Liver (tissue), 9 donors: ENCODE data around the gene NPPA. TPM values are rescaled to one million over a fixed set of nuclear protein-coding genes. Genes with fewer than 3 reads are reported as not detected.

Experiments
- DNase-seq: peaks from one replicate; pipeline ENCODE4 v3.0.0-alpha.2; 2017; ENCODE audit warnings: low spot score
- H3K27ac ChIP-seq, 2 donors: one replicate each; pipeline ENCODE4 v1.7.0; 2013; ENCODE audit warnings: inconsistent platforms in 2 of 2, low read length in 2 of 2, control low read depth in 1 of 2, low read depth in 1 of 2, mild to moderate bottlenecking in 1 of 2
- H3K27me3 ChIP-seq, 4 donors: one replicate each; pipeline versions ENCODE4 v1.6.1 to v1.7.0; 2013; ENCODE audit warnings: low read length in 3 of 4, inconsistent platforms in 1 of 4, mild to moderate bottlenecking in 1 of 4, moderate library complexity in 1 of 4; ENCODE audit not compliant: control insufficient read depth in 4 of 4, insufficient read depth in 4 of 4
- H3K36me3 ChIP-seq, 4 donors: one replicate each; pipeline versions ENCODE4 v1.6.1 to v1.7.0; 2013; ENCODE audit warnings: low read length in 3 of 4, mild to moderate bottlenecking in 3 of 4, low read depth in 1 of 4, moderate library complexity in 1 of 4; ENCODE audit not compliant: control insufficient read depth in 4 of 4, insufficient read depth in 3 of 4
- H3K4me1 ChIP-seq, 4 donors: one replicate each; pipeline versions ENCODE4 v1.6.1 to v1.7.0; 2013; ENCODE audit warnings: low read length in 3 of 4, mild to moderate bottlenecking in 3 of 4, moderate library complexity in 1 of 4; ENCODE audit not compliant: control insufficient read depth in 4 of 4, insufficient read depth in 4 of 4
- H3K4me3 ChIP-seq, 3 donors: one replicate each; pipeline versions ENCODE4 v1.6.1 to v1.7.0; 2013; ENCODE audit warnings: low read length in 3 of 3, control low read depth in 1 of 3, low read depth in 1 of 3, mild to moderate bottlenecking in 1 of 3
- H3K9ac ChIP-seq, 2 donors: one replicate each; pipeline ENCODE4 v1.7.0; 2013; ENCODE audit warnings: low read length in 2 of 2, mild to moderate bottlenecking in 2 of 2, moderate library complexity in 2 of 2, control low read depth in 1 of 2, low read depth in 1 of 2
- H3K9me3 ChIP-seq, 4 donors: one replicate each; pipeline versions ENCODE4 v1.6.1 to v1.7.0; 2013; ENCODE audit warnings: low read length in 3 of 4; ENCODE audit not compliant: control insufficient read depth in 4 of 4
- EGR1 ChIP-seq, 2 donors: IDR thresholded peaks; 2 replicates each; pipeline ENCODE4 v1.6.1; 2016 to 2018; ENCODE audit warnings: antibody characterized with exemption in 2 of 2, low read depth in 2 of 2
- FOXA1 ChIP-seq: IDR thresholded peaks from 2 replicates; pipeline ENCODE4 v1.6.1; 2016; ENCODE audit warnings: antibody characterized with exemption
- FOXA2 ChIP-seq: IDR thresholded peaks from 2 replicates; pipeline ENCODE4 v1.6.1; 2016; ENCODE audit warnings: antibody characterized with exemption
- GABPA ChIP-seq, 2 donors: IDR thresholded peaks in 1 of 2; conservative IDR thresholded peaks in 1 of 2; 2 replicates each; pipeline ENCODE4 v1.6.1; 2016; ENCODE audit warnings: antibody characterized with exemption in 2 of 2, mild to moderate bottlenecking in 1 of 2, moderate library complexity in 1 of 2
- HNF4A ChIP-seq, 2 donors: conservative IDR thresholded peaks; 2 replicates each; pipeline ENCODE4 v1.6.1; 2016; ENCODE audit warnings: antibody characterized with exemption in 2 of 2, mild to moderate bottlenecking in 2 of 2
- HNF4G ChIP-seq: IDR thresholded peaks from 2 replicates; pipeline ENCODE4 v1.6.1; 2016; ENCODE audit warnings: antibody characterized with exemption
- JUND ChIP-seq, 2 donors: IDR thresholded peaks; 2 replicates each; pipeline ENCODE4 v1.6.1; 2016; ENCODE audit warnings: antibody characterized with exemption in 2 of 2
- NR2F2 ChIP-seq: IDR thresholded peaks from 2 replicates; pipeline ENCODE4 v1.6.1; 2016; ENCODE audit warnings: antibody characterized with exemption
- RAD21 ChIP-seq, 2 donors: IDR thresholded peaks; 2 replicates each; pipeline ENCODE4 v1.6.1; 2016; ENCODE audit warnings: antibody characterized with exemption in 2 of 2, mild to moderate bottlenecking in 2 of 2
- SP1 ChIP-seq: IDR thresholded peaks from 2 replicates; pipeline ENCODE4 v1.6.1; 2018; ENCODE audit warnings: antibody characterized with exemption, mild to moderate bottlenecking
- TAF1 ChIP-seq: conservative IDR thresholded peaks from 2 replicates; pipeline ENCODE4 v1.6.1; 2016; ENCODE audit warnings: antibody characterized with exemption, mild to moderate bottlenecking
- YY1 ChIP-seq: IDR thresholded peaks from 2 replicates; pipeline ENCODE4 v1.6.1; 2016; ENCODE audit warnings: antibody characterized with exemption, mild to moderate bottlenecking
- WGBS: extraction: QIAGEN DNeasy Blood & Tissue Kit; methylation state at CpG from one replicate; pipeline ENCODE4 v1.1.7; 2013; 5-methylcytosine and 5-hydroxymethylcytosine counted together
- polyA plus RNA-seq, 2 donors: library from polyadenylated mRNA; stranded (reverse) in 1 of 2; unstranded in 1 of 2; fragments of 200-250 nt in 1 of 2; fragments of >200 nt in 1 of 2; fragmentation: Nextera tagmentation in 1 of 2; extraction: Ambion mirVana in 1 of 2; gene quantifications; one replicate each; pipeline versions ENCODE4 v1.2.1 to v1.2.3, GENCODE V29; 2013 to 2015
- total RNA-seq, 2 donors: library from RNA; depleted of rRNA; stranded (reverse); fragments of >200 nt; gene quantifications; one replicate each; pipeline ENCODE4 v1.2.3, GENCODE V29; 2014
- TF ChIP-seq, protein P1 (sequence below): IDR thresholded peaks from 2 replicates; pipeline ENCODE4 v1.6.1; 2016; ENCODE audit warnings: antibody characterized with exemption
- TF ChIP-seq, protein P2 (sequence below): IDR thresholded peaks from 2 replicates; pipeline ENCODE4 v1.6.1; 2016; ENCODE audit warnings: antibody characterized with exemption
- TF ChIP-seq, protein P3 (sequence below): fragments of 150-350 bp; IDR thresholded peaks from 2 replicates; pipeline ENCODE4 v1.5.1; 2017; ENCODE audit warnings: improper control_type of control experiment, low read depth, low read length; ENCODE audit not compliant: missing input control
- TF ChIP-seq, protein P4 (sequence below): IDR thresholded peaks from 2 replicates; pipeline ENCODE4 v1.6.1; 2016; ENCODE audit warnings: antibody characterized with exemption
- TF ChIP-seq, protein P5 (sequence below): IDR thresholded peaks from 2 replicates; pipeline ENCODE4 v1.6.1; 2016; ENCODE audit warnings: antibody characterized with exemption, mild to moderate bottlenecking
- donor health status: healthy.
- donor health status: healthy.
- donor health status: healthy.
- donor health status: healthy.
- donor health status: healthy.

NPPA gene
- total and polyA plus RNA-seq, 4 donors, result 0.12 TPM; not detected in 3

DNA sequence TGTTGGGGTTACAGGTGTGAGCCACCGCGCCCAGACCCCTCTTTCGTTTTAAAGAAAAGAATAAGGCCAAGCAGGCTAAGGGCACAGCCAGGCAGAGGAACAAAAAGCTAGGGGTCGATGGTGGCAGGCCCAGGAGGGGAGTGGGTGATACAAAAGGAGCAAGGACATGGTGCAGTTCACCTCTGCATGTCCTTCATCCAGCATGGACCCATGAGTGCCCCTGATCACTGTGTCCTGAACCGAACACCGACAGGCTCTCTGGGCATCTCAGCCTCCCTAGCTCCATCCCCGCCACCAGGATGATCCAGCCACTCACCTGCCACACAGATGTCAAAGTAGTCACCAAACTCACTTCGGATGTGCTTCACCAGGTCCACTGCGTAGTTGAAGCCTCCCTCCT, 47.7 kb downstream of the NPPA start:
- peaks cover 7 to 32% (median 24%) of the 10 kb centered on the region in 4 donors for H3K4me1 ChIP-seq
- WGBS, result 97% methylated on average over 9 of the region's 9 CpGs
- no peaks in the 10 kb centered on the region for H3K27me3 ChIP-seq
- TF ChIP-seq RAD21 (IDR thresholded peaks at IDR 0.05), result no peak
- no peak for TF ChIP-seq SP1
- TF ChIP-seq FOXA2, result no peak
- H3K9ac ChIP-seq, result no peak overlapping the region
- H3K36me3 ChIP-seq, result peaks cover 11 to 39% (median 29%) of the 10 kb centered on the region in 4 donors
- H3K27ac ChIP-seq, result no peak overlapping the region
- no peak overlapping the region for H3K4me3 ChIP-seq
- no peaks in the 10 kb centered on the region for H3K9me3 ChIP-seq
- DNase-seq, result no peak

DNA sequence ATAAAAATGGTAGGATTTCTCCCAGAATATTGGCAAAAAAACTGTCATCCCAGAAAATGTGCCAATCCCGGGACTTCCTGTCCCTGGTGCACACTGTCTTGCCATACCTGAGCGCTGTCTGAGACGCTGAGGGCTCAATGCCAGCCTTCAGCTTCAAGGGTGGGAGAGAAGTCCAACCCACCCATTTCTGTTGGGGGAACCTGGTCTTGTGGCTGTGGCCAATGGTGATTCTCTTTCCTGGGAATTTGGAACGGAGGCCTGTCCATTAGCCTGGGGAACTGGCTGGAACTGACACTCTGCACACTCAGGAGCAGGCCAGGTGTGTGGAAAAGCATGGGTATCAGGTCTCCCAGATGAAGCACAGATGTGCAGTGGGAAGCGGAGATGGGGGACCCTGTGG, 48.5 kb downstream of the NPPA start:
- no peak overlapping the region for H3K4me3 ChIP-seq
- H3K9me3 ChIP-seq, result no peaks in the 10 kb centered on the region
- peaks cover 15 to 47% (median 36%) of the 10 kb centered on the region in 4 donors for H3K36me3 ChIP-seq
- DNase-seq, result no peak
- peaks cover 7 to 27% (median 24%) of the 10 kb centered on the region in 4 donors for H3K4me1 ChIP-seq
- H3K27me3 ChIP-seq, result no peaks in the 10 kb centered on the region
- H3K9ac ChIP-seq, result no peak overlapping the region
- whole genome bisulfite sequencing, result 98% methylated on average over 5 of the region's 5 CpGs
- no peak for TF ChIP-seq JUND (IDR thresholded peaks at IDR 0.05)
- TF ChIP-seq YY1, result no peak
- no peak for TF ChIP-seq SP1
- TF ChIP-seq HNF4A (conservative IDR thresholded peaks at IDR 0.05), result no peak
- no peak for TF ChIP-seq EGR1 (IDR thresholded peaks at IDR 0.05; ENCODE audit: low read depth in 2 of 2)
- TF ChIP-seq, protein P1, sequence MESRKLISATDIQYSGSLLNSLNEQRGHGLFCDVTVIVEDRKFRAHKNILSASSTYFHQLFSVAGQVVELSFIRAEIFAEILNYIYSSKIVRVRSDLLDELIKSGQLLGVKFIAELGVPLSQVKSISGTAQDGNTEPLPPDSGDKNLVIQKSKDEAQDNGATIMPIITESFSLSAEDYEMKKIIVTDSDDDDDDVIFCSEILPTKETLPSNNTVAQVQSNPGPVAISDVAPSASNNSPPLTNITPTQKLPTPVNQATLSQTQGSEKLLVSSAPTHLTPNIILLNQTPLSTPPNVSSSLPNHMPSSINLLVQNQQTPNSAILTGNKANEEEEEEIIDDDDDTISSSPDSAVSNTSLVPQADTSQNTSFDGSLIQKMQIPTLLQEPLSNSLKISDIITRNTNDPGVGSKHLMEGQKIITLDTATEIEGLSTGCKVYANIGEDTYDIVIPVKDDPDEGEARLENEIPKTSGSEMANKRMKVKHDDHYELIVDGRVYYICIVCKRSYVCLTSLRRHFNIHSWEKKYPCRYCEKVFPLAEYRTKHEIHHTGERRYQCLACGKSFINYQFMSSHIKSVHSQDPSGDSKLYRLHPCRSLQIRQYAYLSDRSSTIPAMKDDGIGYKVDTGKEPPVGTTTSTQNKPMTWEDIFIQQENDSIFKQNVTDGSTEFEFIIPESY, result no peak
- no peak for TF ChIP-seq HNF4G
- TF ChIP-seq, protein P2, sequence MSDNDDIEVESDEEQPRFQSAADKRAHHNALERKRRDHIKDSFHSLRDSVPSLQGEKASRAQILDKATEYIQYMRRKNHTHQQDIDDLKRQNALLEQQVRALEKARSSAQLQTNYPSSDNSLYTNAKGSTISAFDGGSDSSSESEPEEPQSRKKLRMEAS, result no peak
- no peak for TF ChIP-seq TAF1
- TF ChIP-seq, protein P3, sequence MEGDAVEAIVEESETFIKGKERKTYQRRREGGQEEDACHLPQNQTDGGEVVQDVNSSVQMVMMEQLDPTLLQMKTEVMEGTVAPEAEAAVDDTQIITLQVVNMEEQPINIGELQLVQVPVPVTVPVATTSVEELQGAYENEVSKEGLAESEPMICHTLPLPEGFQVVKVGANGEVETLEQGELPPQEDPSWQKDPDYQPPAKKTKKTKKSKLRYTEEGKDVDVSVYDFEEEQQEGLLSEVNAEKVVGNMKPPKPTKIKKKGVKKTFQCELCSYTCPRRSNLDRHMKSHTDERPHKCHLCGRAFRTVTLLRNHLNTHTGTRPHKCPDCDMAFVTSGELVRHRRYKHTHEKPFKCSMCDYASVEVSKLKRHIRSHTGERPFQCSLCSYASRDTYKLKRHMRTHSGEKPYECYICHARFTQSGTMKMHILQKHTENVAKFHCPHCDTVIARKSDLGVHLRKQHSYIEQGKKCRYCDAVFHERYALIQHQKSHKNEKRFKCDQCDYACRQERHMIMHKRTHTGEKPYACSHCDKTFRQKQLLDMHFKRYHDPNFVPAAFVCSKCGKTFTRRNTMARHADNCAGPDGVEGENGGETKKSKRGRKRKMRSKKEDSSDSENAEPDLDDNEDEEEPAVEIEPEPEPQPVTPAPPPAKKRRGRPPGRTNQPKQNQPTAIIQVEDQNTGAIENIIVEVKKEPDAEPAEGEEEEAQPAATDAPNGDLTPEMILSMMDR, result no peak
- TF ChIP-seq NR2F2, result no peak
- no peak for TF ChIP-seq FOXA1
- TF ChIP-seq GABPA (IDR thresholded peaks at IDR 0.05 in 1 of 2, conservative IDR thresholded peaks at IDR 0.05 in 1 of 2), result no peak
- TF ChIP-seq, protein P4, sequence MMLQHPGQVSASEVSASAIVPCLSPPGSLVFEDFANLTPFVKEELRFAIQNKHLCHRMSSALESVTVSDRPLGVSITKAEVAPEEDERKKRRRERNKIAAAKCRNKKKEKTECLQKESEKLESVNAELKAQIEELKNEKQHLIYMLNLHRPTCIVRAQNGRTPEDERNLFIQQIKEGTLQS, result no peak
- no peak for TF ChIP-seq FOXA2
- TF ChIP-seq, protein P5, sequence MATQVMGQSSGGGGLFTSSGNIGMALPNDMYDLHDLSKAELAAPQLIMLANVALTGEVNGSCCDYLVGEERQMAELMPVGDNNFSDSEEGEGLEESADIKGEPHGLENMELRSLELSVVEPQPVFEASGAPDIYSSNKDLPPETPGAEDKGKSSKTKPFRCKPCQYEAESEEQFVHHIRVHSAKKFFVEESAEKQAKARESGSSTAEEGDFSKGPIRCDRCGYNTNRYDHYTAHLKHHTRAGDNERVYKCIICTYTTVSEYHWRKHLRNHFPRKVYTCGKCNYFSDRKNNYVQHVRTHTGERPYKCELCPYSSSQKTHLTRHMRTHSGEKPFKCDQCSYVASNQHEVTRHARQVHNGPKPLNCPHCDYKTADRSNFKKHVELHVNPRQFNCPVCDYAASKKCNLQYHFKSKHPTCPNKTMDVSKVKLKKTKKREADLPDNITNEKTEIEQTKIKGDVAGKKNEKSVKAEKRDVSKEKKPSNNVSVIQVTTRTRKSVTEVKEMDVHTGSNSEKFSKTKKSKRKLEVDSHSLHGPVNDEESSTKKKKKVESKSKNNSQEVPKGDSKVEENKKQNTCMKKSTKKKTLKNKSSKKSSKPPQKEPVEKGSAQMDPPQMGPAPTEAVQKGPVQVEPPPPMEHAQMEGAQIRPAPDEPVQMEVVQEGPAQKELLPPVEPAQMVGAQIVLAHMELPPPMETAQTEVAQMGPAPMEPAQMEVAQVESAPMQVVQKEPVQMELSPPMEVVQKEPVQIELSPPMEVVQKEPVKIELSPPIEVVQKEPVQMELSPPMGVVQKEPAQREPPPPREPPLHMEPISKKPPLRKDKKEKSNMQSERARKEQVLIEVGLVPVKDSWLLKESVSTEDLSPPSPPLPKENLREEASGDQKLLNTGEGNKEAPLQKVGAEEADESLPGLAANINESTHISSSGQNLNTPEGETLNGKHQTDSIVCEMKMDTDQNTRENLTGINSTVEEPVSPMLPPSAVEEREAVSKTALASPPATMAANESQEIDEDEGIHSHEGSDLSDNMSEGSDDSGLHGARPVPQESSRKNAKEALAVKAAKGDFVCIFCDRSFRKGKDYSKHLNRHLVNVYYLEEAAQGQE, result no peak
- H3K27ac ChIP-seq, result no peak overlapping the region
